Measurements from ENCODE around the gene HOXD9.

Gene HOXD9

GRCh38 chr2:176098366-176099158 lies 24.0 kb upstream of the HOXD9 start:
- H3K4me3 Mint-ChIP-seq: no peak overlapping the region
- CTCF ChIA-PET: interaction anchor here (0.8 to 2.7 kb wide), 9 partner anchors 9 to 847 kb away, joined by 3 to 33 read pairs (median 5); no protein-coding TSS in a partner anchor
- H3K27me3 Mint-ChIP-seq: peaks cover 95% of the 10 kb centered on the region
- no peaks in the 10 kb centered on the region for H3K9me3 Mint-ChIP-seq
- no peak overlapping the region for H3K27ac Mint-ChIP-seq
- peaks cover 23% of the 10 kb centered on the region for H3K4me1 Mint-ChIP-seq
- no peak for DNase-seq
- H3K36me3 Mint-ChIP-seq: peaks cover 5% of the 10 kb centered on the region

GRCh38 chr2:176099159-176099727 lies 23.3 kb upstream of the HOXD9 start:
- no peak overlapping the region for H3K4me3 Mint-ChIP-seq

GRCh38 chr2:176099728-176100546 lies 22.6 kb upstream of the HOXD9 start, which contains the start of gene HOXD12:
Gene HOXD12 (plus strand): TSS chr2:176099795. CDS start chr2:176099802, 7 bp downstream.
- no peak within 1 kb of the TSS for H3K27ac Mint-ChIP-seq
- DNase-seq: no peak
- H3K27me3 Mint-ChIP-seq: peaks cover 95% of the 10 kb centered on the region
- peaks cover 19% of the 10 kb centered on the region for H3K4me1 Mint-ChIP-seq
- H3K36me3 Mint-ChIP-seq: no peaks in the 10 kb centered on the region
- H3K4me3 Mint-ChIP-seq: no peak within 1 kb of the TSS
- H3K9me3 Mint-ChIP-seq: no peaks in the 10 kb centered on the region
- CTCF ChIA-PET: no interaction called here

More at GRCh38 chr2:176099159-176099727, 23.3 kb upstream of the HOXD9 start:
- Mint-ChIP-seq H3K36me3 (no peaks in the 10 kb centered on the region), H3K27me3 (peaks cover 95% of the 10 kb centered on the region), H3K9me3 (no peaks in the 10 kb centered on the region), H3K4me1 (peaks cover 19% of the 10 kb centered on the region), H3K27ac (no peak overlapping the region)
- no peak for DNase-seq
- CTCF ChIA-PET: interaction anchor here (1.1 kb wide), 1 partner anchor 11 kb away, joined by 5 read pairs; no protein-coding TSS in a partner anchor

- no peak overlapping the region for H3K4me3 Mint-ChIP-seq
- H3K9me3 Mint-ChIP-seq: no peaks in the 10 kb centered on the region
- no peak overlapping the region for H3K27ac Mint-ChIP-seq
- DNase-seq: no peak
- H3K36me3 Mint-ChIP-seq: no peaks in the 10 kb centered on the region
- H3K4me1 Mint-ChIP-seq: peaks cover 19% of the 10 kb centered on the region
- peaks cover 95% of the 10 kb centered on the region for H3K27me3 Mint-ChIP-seq
- CTCF ChIA-PET: no interaction called here
These were observed 21.9 kb upstream of the HOXD9 start for GRCh38 chr2:176100547-176101140.

GRCh38 chr2:176101216-176101830 lies 21.2 kb upstream of the HOXD9 start:
- DNase-seq: no peak
- Mint-ChIP-seq H3K27me3 (peaks cover 100% of the 10 kb centered on the region), H3K36me3 (peaks cover 3% of the 10 kb centered on the region), H3K4me1 (peaks cover 19% of the 10 kb centered on the region), H3K4me3 (no peak overlapping the region), H3K9me3 (peaks cover 2% of the 10 kb centered on the region), H3K27ac (no peak overlapping the region)
- CTCF ChIA-PET: interaction anchor here (0.9 to 1.0 kb wide), 2 partner anchors 38 to 39 kb away, joined by 3 to 4 read pairs; no protein-coding TSS in a partner anchor

GRCh38 chr2:176101842-176102241 lies 20.7 kb upstream of the HOXD9 start:
- DNase-seq: no peak
- peaks cover 5% of the 10 kb centered on the region for H3K36me3 Mint-ChIP-seq
- H3K4me3 Mint-ChIP-seq: no peak overlapping the region
- peaks cover 15% of the 10 kb centered on the region for H3K4me1 Mint-ChIP-seq
- CTCF ChIA-PET: interaction anchor here (0.9 to 1.4 kb wide), 3 partner anchors 25 to 39 kb away, joined by 3 to 4 read pairs (median 4); no protein-coding TSS in a partner anchor
- H3K27ac Mint-ChIP-seq: no peak overlapping the region
- peaks cover 3% of the 10 kb centered on the region for H3K9me3 Mint-ChIP-seq
- H3K27me3 Mint-ChIP-seq: peaks cover 100% of the 10 kb centered on the region

- no peak overlapping the region for H3K27ac Mint-ChIP-seq
- H3K27me3 Mint-ChIP-seq: peaks cover 100% of the 10 kb centered on the region
- peaks cover 10% of the 10 kb centered on the region for H3K4me1 Mint-ChIP-seq
- no peak overlapping the region for H3K4me3 Mint-ChIP-seq
- H3K36me3 Mint-ChIP-seq: peaks cover 5% of the 10 kb centered on the region
- H3K9me3 Mint-ChIP-seq: peaks cover 3% of the 10 kb centered on the region
- CTCF ChIA-PET: interaction anchor here (0.8 to 1.4 kb wide), 4 partner anchors 18 to 38 kb away, joined by 3 to 5 read pairs (median 4); no protein-coding TSS in a partner anchor
- no peak for DNase-seq
These were observed 20.1 kb upstream of the HOXD9 start for GRCh38 chr2:176102309-176102866.

DNA sequence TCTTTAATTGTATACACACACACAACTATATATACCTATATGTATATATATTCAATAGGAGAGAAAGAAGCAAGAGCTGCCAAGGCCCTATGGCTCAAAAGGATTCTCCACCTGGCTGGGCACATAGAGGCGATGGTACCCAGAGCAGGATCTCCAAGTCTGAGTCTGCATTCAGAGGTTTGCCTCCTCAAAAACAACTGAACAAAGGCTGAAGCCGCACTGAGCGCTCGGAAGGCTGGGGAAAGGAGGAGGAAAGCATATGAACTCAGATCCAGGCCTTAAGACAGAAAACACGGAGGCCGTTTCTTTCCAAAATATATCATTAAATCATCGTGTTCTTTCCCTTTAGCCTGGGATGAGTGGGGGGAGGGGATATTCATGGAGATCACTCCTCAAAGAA lies 19.3 kb upstream of the HOXD9 start:
- Mint-ChIP-seq H3K4me3 (no peak overlapping the region), H3K4me1 (peaks cover 5% of the 10 kb centered on the region), H3K27ac (no peak overlapping the region), H3K36me3 (peaks cover 5% of the 10 kb centered on the region), H3K27me3 (peaks cover 96% of the 10 kb centered on the region), H3K9me3 (peaks cover 3% of the 10 kb centered on the region)
- DNase-seq: no peak
- CTCF ChIA-PET: interaction anchor here (1.4 kb wide), 1 partner anchor 24 kb away, joined by 4 read pairs; no protein-coding TSS in a partner anchor

DNA sequence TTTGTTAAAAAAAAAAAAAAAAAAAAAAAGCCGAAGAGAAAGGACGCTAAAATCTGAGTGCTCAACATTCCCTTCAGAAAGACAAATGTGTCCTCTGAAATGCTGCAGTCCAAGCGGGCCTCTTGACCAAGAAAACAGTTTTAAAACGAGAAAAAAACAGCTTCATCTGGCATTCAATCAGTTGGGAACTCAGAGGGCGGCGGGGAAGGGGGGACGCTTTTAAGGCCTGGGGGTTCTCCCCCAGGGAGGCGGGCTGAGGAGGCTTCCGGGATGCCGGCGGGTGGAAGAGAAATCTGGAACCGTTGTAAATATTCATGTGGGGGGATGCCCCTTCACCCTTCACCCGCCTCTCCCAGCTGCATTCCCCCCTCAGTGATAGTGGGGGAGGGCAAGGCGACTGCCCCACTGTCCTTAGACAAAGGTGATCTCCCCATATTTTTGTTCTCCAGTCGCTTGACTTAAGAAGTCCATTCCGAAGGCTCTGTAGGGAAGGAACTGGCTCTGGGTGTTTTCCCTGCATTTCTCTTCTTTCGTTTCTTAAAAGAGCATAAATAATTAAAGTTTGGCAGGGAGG lies 18.7 kb upstream of the HOXD9 start:
- no peak for DNase-seq
- Mint-ChIP-seq H3K27ac (no peak overlapping the region), H3K4me1 (peaks cover 6% of the 10 kb centered on the region), H3K4me3 (no peak overlapping the region), H3K9me3 (peaks cover 3% of the 10 kb centered on the region), H3K36me3 (peaks cover 5% of the 10 kb centered on the region), H3K27me3 (peaks cover 96% of the 10 kb centered on the region)
- CTCF ChIA-PET: no interaction called here

- peaks cover 96% of the 10 kb centered on the region for H3K27me3 Mint-ChIP-seq
- peaks cover 4% of the 10 kb centered on the region for H3K9me3 Mint-ChIP-seq
- H3K4me3 Mint-ChIP-seq: no peak overlapping the region
- CTCF ChIA-PET: no interaction called here
- peak overlapping the region; percentile 73 for H3K27ac Mint-ChIP-seq
- H3K36me3 Mint-ChIP-seq: peaks cover 7% of the 10 kb centered on the region
- peaks cover 7% of the 10 kb centered on the region for H3K4me1 Mint-ChIP-seq
- no peak for DNase-seq
These were observed 18.0 kb upstream of the HOXD9 start for GRCh38 chr2:176104316-176105077.

- H3K4me1 Mint-ChIP-seq: peaks cover 7% of the 10 kb centered on the region
These were observed 17.3 kb upstream of the HOXD9 start for GRCh38 chr2:176105078-176105729.

More at GRCh38 chr2:176105078-176105729, 17.3 kb upstream of the HOXD9 start:
- CTCF ChIA-PET: no interaction called here
- Mint-ChIP-seq H3K27me3 (peaks cover 95% of the 10 kb centered on the region), H3K27ac (peak overlapping the region; percentile 45), H3K4me3 (no peak overlapping the region), H3K9me3 (peaks cover 4% of the 10 kb centered on the region), H3K36me3 (peaks cover 7% of the 10 kb centered on the region)
- no peak for DNase-seq

All from activated naive CD4-positive, alpha-beta T cell treated with anti-CD3 and anti-CD28 coated beads, Interleukin-2, amount 10 ng/mL, durations not matched to agents 7 days and 5 days (primary cell).